Measurements from ENCODE around the gene ANKK1. TPM values are rescaled to one million over a fixed set of nuclear protein-coding genes. Genes with fewer than 3 reads are reported as not detected.

ANKK1 gene
- total RNA-seq, 2 donors from 2014 or later = not detected

DNA sequence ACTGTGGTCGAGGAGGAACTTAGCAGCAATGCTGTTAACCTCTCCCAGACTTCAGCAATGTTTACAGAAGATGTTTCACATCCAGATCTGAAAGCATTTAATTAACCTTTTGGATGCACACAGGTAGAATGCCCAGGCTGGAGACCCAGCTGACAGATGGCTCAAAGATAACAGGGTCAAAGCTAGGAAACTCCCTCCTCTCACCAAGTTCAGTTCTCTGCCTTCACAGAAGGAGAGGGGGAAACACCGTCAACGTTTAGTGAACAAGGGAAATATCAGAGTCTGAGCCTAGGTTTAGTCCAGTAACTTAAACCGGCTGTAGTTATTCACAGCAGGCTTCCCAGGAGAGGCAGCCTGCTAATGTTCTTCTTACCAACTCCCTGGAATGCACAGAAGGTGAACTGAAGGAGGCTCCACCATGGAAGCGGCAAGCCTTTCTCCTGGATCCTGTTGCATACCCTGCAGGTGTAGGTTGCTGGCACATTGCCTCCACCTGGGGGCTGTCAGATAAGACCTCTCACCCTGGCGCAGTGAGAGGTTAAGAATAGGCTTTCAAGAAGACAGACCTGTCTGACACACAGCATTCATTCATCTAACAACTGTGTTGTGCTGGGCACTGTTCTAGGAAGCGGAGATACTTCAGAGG, 23.5 kb upstream of the ANKK1 start:
- H3K9me3 ChIP-seq = no peaks in the 10 kb centered on the region
- H3K27me3 ChIP-seq = no peaks in the 10 kb centered on the region
- H3K4me3 ChIP-seq = no peak overlapping the region
- TF ChIP-seq, protein P1, sequence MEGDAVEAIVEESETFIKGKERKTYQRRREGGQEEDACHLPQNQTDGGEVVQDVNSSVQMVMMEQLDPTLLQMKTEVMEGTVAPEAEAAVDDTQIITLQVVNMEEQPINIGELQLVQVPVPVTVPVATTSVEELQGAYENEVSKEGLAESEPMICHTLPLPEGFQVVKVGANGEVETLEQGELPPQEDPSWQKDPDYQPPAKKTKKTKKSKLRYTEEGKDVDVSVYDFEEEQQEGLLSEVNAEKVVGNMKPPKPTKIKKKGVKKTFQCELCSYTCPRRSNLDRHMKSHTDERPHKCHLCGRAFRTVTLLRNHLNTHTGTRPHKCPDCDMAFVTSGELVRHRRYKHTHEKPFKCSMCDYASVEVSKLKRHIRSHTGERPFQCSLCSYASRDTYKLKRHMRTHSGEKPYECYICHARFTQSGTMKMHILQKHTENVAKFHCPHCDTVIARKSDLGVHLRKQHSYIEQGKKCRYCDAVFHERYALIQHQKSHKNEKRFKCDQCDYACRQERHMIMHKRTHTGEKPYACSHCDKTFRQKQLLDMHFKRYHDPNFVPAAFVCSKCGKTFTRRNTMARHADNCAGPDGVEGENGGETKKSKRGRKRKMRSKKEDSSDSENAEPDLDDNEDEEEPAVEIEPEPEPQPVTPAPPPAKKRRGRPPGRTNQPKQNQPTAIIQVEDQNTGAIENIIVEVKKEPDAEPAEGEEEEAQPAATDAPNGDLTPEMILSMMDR (IDR thresholded peaks at IDR 0.05) = no peak
- H3K27ac ChIP-seq = no peak overlapping the region
- no peak for DNase-seq (ENCODE audit: low spot score)
- peaks cover 49% of the 10 kb centered on the region for H3K36me3 ChIP-seq
- no peaks in the 10 kb centered on the region for H3K4me1 ChIP-seq

DNA sequence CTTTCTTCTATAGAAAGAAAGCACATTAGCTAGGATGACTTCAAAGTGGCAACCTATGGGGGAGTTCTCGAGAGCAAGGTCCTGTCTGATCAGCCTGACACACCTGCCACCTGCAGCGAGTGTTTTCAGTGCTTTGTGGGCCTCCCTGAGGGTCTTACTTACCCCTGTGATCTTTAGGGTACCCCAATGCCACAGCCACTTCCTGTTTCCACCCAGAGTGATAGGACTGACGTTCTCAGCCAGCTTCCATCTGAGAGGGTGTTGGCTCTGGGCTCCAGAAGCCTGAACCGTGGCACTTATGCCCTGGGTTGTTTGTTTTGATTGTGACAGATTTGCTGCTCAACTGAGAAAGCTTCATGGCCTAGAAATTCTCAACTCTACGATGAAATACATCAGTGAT, 21.7 kb upstream of the ANKK1 start:
- peaks cover 37% of the 10 kb centered on the region for H3K36me3 ChIP-seq
- no peaks in the 10 kb centered on the region for H3K27me3 ChIP-seq
- no peaks in the 10 kb centered on the region for H3K9me3 ChIP-seq
- TF ChIP-seq, protein P1 (IDR thresholded peaks at IDR 0.05) = no peak
- H3K4me1 ChIP-seq = no peaks in the 10 kb centered on the region
- no peak overlapping the region for H3K27ac ChIP-seq
- no peak for DNase-seq (ENCODE audit: low spot score)
- H3K4me3 ChIP-seq = no peak overlapping the region

DNA sequence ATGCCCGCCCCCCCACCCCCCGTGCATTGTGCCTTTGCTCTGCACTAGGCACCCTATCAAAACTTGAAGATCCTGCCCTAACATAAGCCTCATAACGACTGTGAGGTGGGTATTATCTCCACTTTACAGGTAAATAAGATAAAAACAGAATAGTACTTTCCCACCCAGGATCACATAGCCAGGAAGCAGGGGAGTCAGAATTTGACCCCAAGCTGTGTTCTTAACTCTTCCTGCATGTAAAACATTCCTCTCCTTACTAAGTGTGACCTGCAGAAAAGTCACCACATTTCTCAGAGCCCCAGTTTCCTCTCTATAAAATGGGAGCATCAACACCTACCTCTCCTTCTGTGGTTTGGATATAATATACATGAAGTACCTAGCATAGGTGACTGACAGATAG, 18.2 kb upstream of the ANKK1 start:
- H3K9me3 ChIP-seq = no peaks in the 10 kb centered on the region
- H3K27ac ChIP-seq = no peak overlapping the region
- no peaks in the 10 kb centered on the region for H3K27me3 ChIP-seq
- no peak overlapping the region for H3K4me3 ChIP-seq
- TF ChIP-seq, protein P1 (IDR thresholded peaks at IDR 0.05) = no peak
- no peaks in the 10 kb centered on the region for H3K4me1 ChIP-seq
- no peak for DNase-seq (ENCODE audit: low spot score)
- H3K36me3 ChIP-seq = peaks cover 12% of the 10 kb centered on the region

DNA sequence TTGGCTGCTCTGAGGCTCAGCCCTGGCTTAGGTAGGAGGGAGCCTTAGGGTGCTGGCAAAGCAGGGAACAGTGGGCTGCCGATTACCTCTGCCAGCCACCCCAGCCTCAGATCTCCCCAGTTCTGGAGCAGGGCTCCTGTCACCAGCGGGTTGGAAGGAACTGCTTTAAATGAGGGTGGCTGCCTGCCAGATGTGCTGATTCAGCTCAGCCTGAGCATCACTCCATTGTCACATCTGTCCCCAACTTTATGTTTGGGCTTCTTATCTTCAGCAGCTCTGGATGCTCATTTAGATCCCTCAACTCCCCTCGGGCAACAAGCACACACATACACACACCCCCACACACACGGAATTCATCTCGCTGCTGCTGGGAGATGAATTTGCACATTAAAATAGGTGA, 16.9 kb upstream of the ANKK1 start:
- Histone ChIP-seq H3K36me3 (no peaks in the 10 kb centered on the region), H3K27me3 (no peaks in the 10 kb centered on the region), H3K27ac (no peak overlapping the region), H3K9me3 (no peaks in the 10 kb centered on the region), H3K4me3 (no peak overlapping the region), H3K4me1 (no peaks in the 10 kb centered on the region)
- TF ChIP-seq, protein P1 (IDR thresholded peaks at IDR 0.05) = no peak
- no peak for DNase-seq (ENCODE audit: low spot score)

DNA sequence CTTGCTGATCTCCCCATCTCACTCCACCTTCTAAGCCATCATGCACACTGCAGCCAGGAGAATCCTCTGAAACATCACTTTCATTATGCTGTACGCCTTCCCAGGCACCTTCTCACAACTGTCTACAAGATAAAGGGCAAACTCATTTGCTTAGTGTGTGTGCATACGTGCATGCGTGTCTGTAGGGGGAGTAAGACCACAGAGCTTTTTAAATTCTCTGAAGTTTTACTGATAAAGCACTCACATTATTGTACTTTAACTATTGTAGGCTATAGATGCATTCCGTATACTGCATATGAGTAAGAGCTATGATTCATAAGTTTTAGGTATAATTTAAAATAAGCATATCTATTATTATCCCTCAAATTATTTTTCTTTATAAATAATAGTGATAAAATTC, 15.3 kb upstream of the ANKK1 start:
- Histone ChIP-seq H3K36me3 (no peaks in the 10 kb centered on the region), H3K4me1 (no peaks in the 10 kb centered on the region), H3K27me3 (no peaks in the 10 kb centered on the region), H3K9me3 (no peaks in the 10 kb centered on the region), H3K4me3 (no peak overlapping the region), H3K27ac (no peak overlapping the region)
- TF ChIP-seq, protein P1 (IDR thresholded peaks at IDR 0.05) = no peak
- no peak for DNase-seq (ENCODE audit: low spot score)

DNA sequence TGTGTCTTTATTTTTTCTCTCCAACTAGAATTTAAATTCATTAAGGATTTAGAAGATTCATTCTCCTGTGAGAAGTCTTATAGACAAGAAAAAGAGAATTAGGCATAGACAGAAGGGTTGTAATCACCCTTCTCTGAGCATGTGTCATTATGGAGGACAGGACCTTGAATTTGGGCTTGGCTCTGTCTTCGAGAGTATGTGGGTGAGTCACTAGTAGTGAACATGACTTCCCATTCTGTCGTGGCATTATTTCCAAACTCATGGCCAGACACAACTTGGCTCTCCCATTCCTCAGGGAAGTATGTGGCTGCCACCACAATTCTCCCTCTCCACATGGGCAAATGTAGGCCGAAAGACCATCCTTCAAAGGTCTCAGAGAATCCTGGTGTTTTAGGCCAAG, 14.3 kb upstream of the ANKK1 start:
- H3K27me3 ChIP-seq = no peaks in the 10 kb centered on the region
- H3K9me3 ChIP-seq = no peaks in the 10 kb centered on the region
- DNase-seq (ENCODE audit: low spot score) = no peak
- H3K36me3 ChIP-seq = no peaks in the 10 kb centered on the region
- H3K4me3 ChIP-seq = no peak overlapping the region
- TF ChIP-seq, protein P1 (IDR thresholded peaks at IDR 0.05) = no peak
- no peak overlapping the region for H3K27ac ChIP-seq
- no peaks in the 10 kb centered on the region for H3K4me1 ChIP-seq

Measured in right atrium auricular region (tissue), 2 donors.